OCI-LY1 (cell line): ENCODE measurements around the gene ENTPD8.

ENCODE experiments used
- EZH2 ChIP-seq: fragments of 200-600 bp; sonication (generic), shearing (Covaris generic); IDR thresholded peaks from 2 replicates; pipeline ENCODE4 v1.8.0; 2017; ENCODE audit warnings: borderline replicate concordance, mixed run types, mild to moderate bottlenecking, antibody characterized with exemption, low read length, moderate library complexity, mixed read lengths
- TF ChIP-seq, protein P1 (sequence below): fragments of 200-600 bp; sonication (generic), shearing (Covaris generic); IDR thresholded peaks from 2 replicates; pipeline ENCODE4 v1.5.1; 2017; ENCODE audit warnings: mild to moderate bottlenecking, antibody characterized with exemption, low read length, moderate library complexity, mixed read lengths

DNA sequence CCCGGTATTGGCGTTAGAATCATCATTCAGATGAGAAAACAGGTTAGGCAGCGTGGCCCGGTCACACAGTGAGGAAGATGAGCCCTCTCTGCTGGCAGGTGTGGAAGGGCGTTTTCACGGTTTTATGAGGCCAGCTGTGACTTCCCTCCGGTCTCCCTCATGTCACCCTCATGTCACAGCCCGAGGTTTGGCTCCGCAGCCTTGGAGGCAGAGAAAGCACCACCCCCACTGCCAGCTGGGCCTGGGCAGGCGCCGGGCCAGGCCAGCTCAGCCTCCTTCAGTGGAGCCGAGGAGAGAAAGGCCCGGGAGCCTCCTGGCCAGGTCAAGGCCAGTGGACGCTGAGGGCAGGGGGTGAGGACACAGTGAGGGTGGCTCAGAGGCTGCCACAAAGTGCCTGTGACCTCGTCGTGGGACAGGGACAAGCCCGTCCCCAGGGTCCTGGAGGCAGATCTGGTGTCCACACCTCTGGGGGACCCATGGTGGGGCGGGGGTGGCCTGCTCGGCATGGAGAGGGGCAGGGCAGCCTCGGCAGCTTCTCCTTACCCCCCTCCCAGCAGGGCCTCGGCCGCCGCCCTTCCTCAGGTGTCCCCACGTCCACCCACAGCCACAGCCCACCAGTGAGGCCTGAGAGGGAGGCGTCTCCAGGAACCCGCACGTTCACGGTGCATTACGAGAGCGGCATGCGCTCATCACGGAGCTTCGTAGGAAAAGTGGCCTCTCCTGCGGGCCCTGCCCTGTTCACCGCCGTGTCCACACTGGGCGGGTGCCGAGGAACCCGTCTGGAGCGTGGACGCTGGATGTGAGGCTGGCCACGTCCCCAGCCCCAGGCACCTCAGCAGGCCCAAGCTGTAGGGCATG is 50.4 kb downstream of the ENTPD8 start:
- no peak for TF ChIP-seq EZH2
- TF ChIP-seq, protein P1, sequence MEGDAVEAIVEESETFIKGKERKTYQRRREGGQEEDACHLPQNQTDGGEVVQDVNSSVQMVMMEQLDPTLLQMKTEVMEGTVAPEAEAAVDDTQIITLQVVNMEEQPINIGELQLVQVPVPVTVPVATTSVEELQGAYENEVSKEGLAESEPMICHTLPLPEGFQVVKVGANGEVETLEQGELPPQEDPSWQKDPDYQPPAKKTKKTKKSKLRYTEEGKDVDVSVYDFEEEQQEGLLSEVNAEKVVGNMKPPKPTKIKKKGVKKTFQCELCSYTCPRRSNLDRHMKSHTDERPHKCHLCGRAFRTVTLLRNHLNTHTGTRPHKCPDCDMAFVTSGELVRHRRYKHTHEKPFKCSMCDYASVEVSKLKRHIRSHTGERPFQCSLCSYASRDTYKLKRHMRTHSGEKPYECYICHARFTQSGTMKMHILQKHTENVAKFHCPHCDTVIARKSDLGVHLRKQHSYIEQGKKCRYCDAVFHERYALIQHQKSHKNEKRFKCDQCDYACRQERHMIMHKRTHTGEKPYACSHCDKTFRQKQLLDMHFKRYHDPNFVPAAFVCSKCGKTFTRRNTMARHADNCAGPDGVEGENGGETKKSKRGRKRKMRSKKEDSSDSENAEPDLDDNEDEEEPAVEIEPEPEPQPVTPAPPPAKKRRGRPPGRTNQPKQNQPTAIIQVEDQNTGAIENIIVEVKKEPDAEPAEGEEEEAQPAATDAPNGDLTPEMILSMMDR, result no peak
